OCI-LY3 (cell line): ENCODE results near the gene NLN.
"Not testable (repeated sequence)": the region's sequence is repeated elsewhere in the genome, so short reads cannot be mapped to it uniquely, and the experiment has no call there.

Experiments
- CTCF ChIP-seq: fragments of 200-600, 300-600 bp; sonication (generic); IDR thresholded peaks from 2 replicates; pipeline ENCODE4 v1.5.1; 2014; ENCODE audit warnings: antibody characterized with exemption, low read length, low read depth
- EZH2phosphoT487 ChIP-seq: fragments of 200-600 bp; shearing (Covaris generic); IDR thresholded peaks from 2 replicates; pipeline ENCODE4 v1.6.1; 2018; ENCODE audit warnings: antibody characterized with exemption, mixed run types, low read depth

- TF ChIP-seq EZH2phosphoT487, CTCF: not testable (repeated sequence)
Measured at GRCh38 chr5:65847019-65847418, 125.0 kb downstream of the NLN start.
